SU-DHL-6 (cell line): ENCODE measurements around the gene RCC2.

Source experiments
- H2AFZ ChIP-seq: fragments of 200-600 bp; sonication (generic); 2 replicates; pipeline ENCODE4 v1.6.1; 2014; ENCODE audit warnings: low read depth, mild to moderate bottlenecking, moderate library complexity, mixed read lengths, antibody characterized with exemption, low read length; ENCODE audit not compliant: severe bottlenecking
- H3F3A ChIP-seq: fragments of 200-600 bp; shearing (Covaris generic); 2 replicates; pipeline ENCODE4 v1.6.0; 2016; ENCODE audit warnings: antibody characterized with exemption, mild to moderate bottlenecking; ENCODE audit not compliant: insufficient read depth
- H3K27ac ChIP-seq: fragments of 200-600 bp; sonication (generic); 2 replicates; pipeline ENCODE4 v1.5.1; 2016; ENCODE audit warnings: low read depth, mild to moderate bottlenecking, low read length, moderate library complexity, mixed read lengths
- H3K27me3 ChIP-seq: fragments of 200-600 bp; sonication (generic), shearing (Covaris generic); 2 replicates; pipeline ENCODE4 v1.6.0; 2014; ENCODE audit warnings: mild to moderate bottlenecking, low read length
- H3K36me3 ChIP-seq: fragments of 200-600 bp; sonication (generic); 2 replicates; pipeline ENCODE4 v1.6.1; 2014; ENCODE audit warnings: mild to moderate bottlenecking, low read length, mixed read lengths
- H3K4me2 ChIP-seq: fragments of 300-600, 200-600 bp; shearing (Covaris generic), sonication (generic); 2 replicates; pipeline ENCODE4 v1.6.0; 2014; ENCODE audit warnings: low read length, low read depth, mild to moderate bottlenecking; ENCODE audit not compliant: poor library complexity, severe bottlenecking
- H3K4me3 ChIP-seq: fragments of 200-600 bp; sonication (generic); 2 replicates; pipeline ENCODE4 v1.5.1; 2014; ENCODE audit warnings: antibody characterized with exemption, low read length, mild to moderate bottlenecking, mixed read lengths; ENCODE audit not compliant: insufficient read depth, poor library complexity, severe bottlenecking
- H3K79me2 ChIP-seq: fragments of 200-600 bp; sonication (generic); 2 replicates; pipeline ENCODE4 v1.6.1; 2014; ENCODE audit warnings: mild to moderate bottlenecking, low read length, moderate library complexity; ENCODE audit not compliant: insufficient read depth
- H3K9ac ChIP-seq: fragments of 200-600 bp; sonication (generic); 2 replicates; pipeline ENCODE4 v1.7.0; 2014; ENCODE audit warnings: mild to moderate bottlenecking, low read length
- H3K9me2 ChIP-seq: fragments of 200-600 bp; sonication (generic); replicated peaks from 2 replicates; pipeline ENCODE4 v1.6.1; 2014; ENCODE audit warnings: low read length; ENCODE audit not compliant: insufficient read depth
- H3K9me3 ChIP-seq: fragments of 200-600 bp; sonication (generic); 2 replicates; pipeline ENCODE4 v1.6.1; 2014; ENCODE audit warnings: low read length, mixed read lengths; ENCODE audit not compliant: insufficient read depth
- H4K20me1 ChIP-seq: fragments of 200-600 bp; sonication (generic); 2 replicates; pipeline ENCODE4 v1.6.1; 2014; ENCODE audit warnings: low read depth, mild to moderate bottlenecking, antibody characterized with exemption, low read length, moderate library complexity, mixed read lengths
- CTCF ChIP-seq: fragments of 200-600 bp; sonication (generic); IDR thresholded peaks from one replicate; pipeline ENCODE4 v1.5.1; 2017; ENCODE audit warnings: antibody characterized with exemption, mild to moderate bottlenecking, low read length, moderate library complexity; ENCODE audit not compliant: insufficient read depth, poor library complexity, severe bottlenecking
- EZH2phosphoT487 ChIP-seq: fragments of 200-600 bp; sonication (generic), shearing (Covaris generic); conservative IDR thresholded peaks from 2 replicates; pipeline ENCODE4 v1.6.1; 2018; ENCODE audit warnings: mild to moderate bottlenecking, antibody characterized with exemption, low read length, moderate library complexity, mixed read lengths

Gene RCC2

GRCh38 chr1:17403081-17403480 lies 36.4 kb downstream of the RCC2 start:
- TF ChIP-seq EZH2phosphoT487 (no peak), CTCF (no peak)
- H3K9me3 ChIP-seq, result no peaks in the 10 kb centered on the region
- H3K4me2 ChIP-seq, result no peak overlapping the region
- H2AFZ ChIP-seq, result no peak overlapping the region
- no peak overlapping the region for H3K4me3 ChIP-seq
- no peak overlapping the region for H3K27ac ChIP-seq
- no peaks in the 10 kb centered on the region for H4K20me1 ChIP-seq
- no peaks in the 10 kb centered on the region for H3F3A ChIP-seq
- H3K79me2 ChIP-seq, result no peaks in the 10 kb centered on the region
- H3K9ac ChIP-seq, result no peak overlapping the region
- no peaks in the 10 kb centered on the region for H3K36me3 ChIP-seq
- no peaks in the 10 kb centered on the region for H3K27me3 ChIP-seq
- no peaks in the 10 kb centered on the region for H3K9me2 ChIP-seq

DNA sequence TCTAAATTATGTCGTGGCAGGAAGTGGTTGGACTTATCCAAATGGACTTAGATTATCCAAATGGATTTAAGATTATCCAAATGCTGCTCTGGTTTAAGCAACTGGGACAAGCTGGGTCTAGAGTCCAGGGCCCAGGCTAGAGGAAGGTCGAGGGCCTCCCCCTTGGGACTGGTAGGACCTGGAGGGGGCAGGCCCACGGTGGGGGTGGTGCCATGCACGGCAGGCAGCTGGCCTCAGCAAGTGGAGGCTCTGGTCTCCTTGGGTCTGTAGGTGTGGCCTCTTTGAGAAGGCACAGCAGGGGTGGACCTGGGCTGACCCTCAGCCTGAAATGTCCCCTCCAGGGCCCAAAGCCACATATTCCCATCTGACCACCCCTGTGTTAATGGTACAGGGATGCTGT lies 37.6 kb downstream of the RCC2 start:
- no peak for TF ChIP-seq CTCF
- no peak for TF ChIP-seq EZH2phosphoT487
- H3K9me3 ChIP-seq, result no peaks in the 10 kb centered on the region
- no peak overlapping the region for H3K4me3 ChIP-seq
- no peaks in the 10 kb centered on the region for H4K20me1 ChIP-seq
- H3K9ac ChIP-seq, result no peak overlapping the region
- no peak overlapping the region for H3K27ac ChIP-seq
- H2AFZ ChIP-seq, result no peak overlapping the region
- no peak overlapping the region for H3K4me2 ChIP-seq
- H3K36me3 ChIP-seq, result no peaks in the 10 kb centered on the region
- H3K79me2 ChIP-seq, result no peaks in the 10 kb centered on the region
- H3F3A ChIP-seq, result no peaks in the 10 kb centered on the region
- H3K27me3 ChIP-seq, result no peaks in the 10 kb centered on the region
- no peaks in the 10 kb centered on the region for H3K9me2 ChIP-seq

DNA sequence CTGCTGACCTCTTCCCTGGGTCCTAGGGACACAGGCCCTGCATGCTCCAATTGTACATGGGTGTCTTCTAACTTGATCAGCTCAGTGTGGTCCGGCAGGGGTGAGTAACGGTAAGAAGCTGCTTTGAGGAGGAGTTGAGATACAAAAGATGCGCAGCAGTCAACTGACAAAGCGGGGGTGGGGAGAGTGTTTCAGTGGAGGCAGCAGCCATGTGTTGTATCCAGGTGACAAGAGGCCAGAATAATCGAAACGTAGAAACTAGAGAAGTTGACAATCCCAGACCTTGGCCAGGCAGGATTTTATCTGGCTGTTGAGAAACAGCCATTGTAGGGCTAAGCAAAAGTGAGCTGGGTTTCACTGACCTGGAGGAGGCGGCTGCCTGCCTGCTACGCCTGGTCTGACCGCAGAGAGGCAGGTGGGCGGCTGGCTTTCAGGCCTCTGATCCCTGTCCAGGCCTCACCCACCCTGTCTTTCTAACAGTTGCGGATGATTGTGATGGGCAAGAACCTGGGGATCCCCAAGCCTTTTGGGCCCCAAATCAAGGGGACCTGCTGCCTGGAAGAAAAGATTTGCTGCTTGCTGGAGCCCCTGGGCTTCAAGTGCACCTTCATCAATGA lies 38.6 kb downstream of the RCC2 start:
- Histone ChIP-seq H3K27ac (no peak overlapping the region), H3F3A (no peaks in the 10 kb centered on the region), H4K20me1 (no peaks in the 10 kb centered on the region), H3K27me3 (no peaks in the 10 kb centered on the region), H3K9me3 (no peaks in the 10 kb centered on the region), H3K4me2 (no peak overlapping the region), H3K36me3 (no peaks in the 10 kb centered on the region), H2AFZ (no peak overlapping the region), H3K9ac (no peak overlapping the region), H3K79me2 (no peaks in the 10 kb centered on the region), H3K9me2 (no peaks in the 10 kb centered on the region), H3K4me3 (no peak overlapping the region)
- TF ChIP-seq EZH2phosphoT487 (no peak), CTCF (no peak)
